Measurements from ENCODE around the gene ZSCAN25.

The ZSCAN25 gene

DNA sequence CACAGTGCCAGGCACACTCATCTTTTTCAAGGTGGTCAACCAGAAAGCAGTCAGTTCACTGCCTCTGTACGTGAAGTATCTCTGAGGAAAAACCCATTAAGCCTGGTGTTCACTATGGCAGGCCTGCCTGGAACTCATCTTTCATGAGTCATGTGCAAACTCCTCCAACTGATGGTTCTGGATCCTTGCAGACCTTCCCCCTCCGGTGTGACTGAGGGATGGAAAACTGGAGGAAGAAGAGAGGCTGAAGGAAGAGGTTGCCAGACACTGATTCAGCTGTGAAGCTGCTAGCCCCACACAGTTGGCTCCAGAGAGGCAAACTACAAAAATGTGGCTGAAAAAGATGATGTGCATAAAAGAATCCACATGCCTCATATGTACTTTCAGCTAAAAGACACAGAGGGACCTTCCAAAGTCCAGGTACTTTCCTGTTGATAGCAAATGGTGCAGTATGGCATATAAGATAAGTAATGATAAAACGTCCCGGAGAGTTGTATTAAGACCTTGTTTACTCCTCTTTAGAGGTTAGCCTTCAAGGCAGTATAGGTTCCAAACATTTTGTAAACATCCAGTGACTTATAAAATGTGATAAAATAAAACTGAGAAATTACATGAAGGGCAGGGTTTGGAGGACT lies 60.4 kb downstream of the ZSCAN25 start:
- TF ChIP-seq, protein P1, sequence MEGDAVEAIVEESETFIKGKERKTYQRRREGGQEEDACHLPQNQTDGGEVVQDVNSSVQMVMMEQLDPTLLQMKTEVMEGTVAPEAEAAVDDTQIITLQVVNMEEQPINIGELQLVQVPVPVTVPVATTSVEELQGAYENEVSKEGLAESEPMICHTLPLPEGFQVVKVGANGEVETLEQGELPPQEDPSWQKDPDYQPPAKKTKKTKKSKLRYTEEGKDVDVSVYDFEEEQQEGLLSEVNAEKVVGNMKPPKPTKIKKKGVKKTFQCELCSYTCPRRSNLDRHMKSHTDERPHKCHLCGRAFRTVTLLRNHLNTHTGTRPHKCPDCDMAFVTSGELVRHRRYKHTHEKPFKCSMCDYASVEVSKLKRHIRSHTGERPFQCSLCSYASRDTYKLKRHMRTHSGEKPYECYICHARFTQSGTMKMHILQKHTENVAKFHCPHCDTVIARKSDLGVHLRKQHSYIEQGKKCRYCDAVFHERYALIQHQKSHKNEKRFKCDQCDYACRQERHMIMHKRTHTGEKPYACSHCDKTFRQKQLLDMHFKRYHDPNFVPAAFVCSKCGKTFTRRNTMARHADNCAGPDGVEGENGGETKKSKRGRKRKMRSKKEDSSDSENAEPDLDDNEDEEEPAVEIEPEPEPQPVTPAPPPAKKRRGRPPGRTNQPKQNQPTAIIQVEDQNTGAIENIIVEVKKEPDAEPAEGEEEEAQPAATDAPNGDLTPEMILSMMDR (IDR thresholded peaks at IDR 0.05; ENCODE audit: low read depth, low read length, missing control alignments), result no peak
- no peak overlapping the region for H3K4me3 ChIP-seq (ENCODE audit: low read depth, low read length)
- no peak for DNase-seq (ENCODE audit: low read depth)

GRCh38 chr7:99677648-99678045 lies 60.9 kb downstream of the ZSCAN25 start:
- DNase-seq (ENCODE audit: low read depth), result no peak
- TF ChIP-seq, protein P1 (IDR thresholded peaks at IDR 0.05; ENCODE audit: low read depth, low read length, missing control alignments), result no peak
- no peak overlapping the region for H3K4me3 ChIP-seq (ENCODE audit: low read depth, low read length)

DNA sequence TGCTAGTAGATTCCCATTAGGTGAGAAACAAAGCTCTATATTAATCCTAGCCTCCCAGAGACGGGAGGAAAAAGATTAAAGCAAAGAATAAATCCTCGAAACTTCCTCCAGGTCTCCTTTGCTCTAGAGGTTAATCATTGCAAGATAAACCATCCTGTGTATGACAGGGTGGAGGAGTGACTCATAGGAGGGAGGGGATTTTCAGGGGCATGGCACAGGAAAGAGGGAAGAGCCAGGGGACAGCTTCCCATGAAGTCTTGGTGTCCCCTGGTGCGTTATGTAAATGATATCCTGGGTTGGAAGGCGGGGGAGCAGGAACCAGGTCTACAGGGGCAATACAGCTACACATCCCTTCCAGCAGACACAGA lies 62.3 kb downstream of the ZSCAN25 start:
- DNase-seq (ENCODE audit: low read depth), result no peak
- H3K4me3 ChIP-seq (ENCODE audit: low read depth, low read length), result no peak overlapping the region
- TF ChIP-seq, protein P1 (IDR thresholded peaks at IDR 0.05; ENCODE audit: low read depth, low read length, missing control alignments), result no peak

GRCh38 chr7:99679400-99680191 lies 62.9 kb downstream of the ZSCAN25 start, which contains the start of gene CYP3A5:
Gene CYP3A5 (minus strand): TSS chr7:99679996. CDS start chr7:99679896, 100 bp downstream.
- no peak for DNase-seq (ENCODE audit: low read depth)
- H3K4me3 ChIP-seq (ENCODE audit: low read depth, low read length), result no peak within 1 kb of the TSS
- TF ChIP-seq, protein P1 (IDR thresholded peaks at IDR 0.05; ENCODE audit: low read depth, low read length, missing control alignments), result no peak
